Medulla oblongata (tissue), 1 donor: ENCODE results near the gene HLA-DQB1.

ENCODE experiments used
- DNase-seq: peaks from one replicate; pipeline ENCODE4 v3.0.0-alpha.2; 2015; ENCODE audit errors: extremely low spot score

The HLA-DQB1 gene

DNA sequence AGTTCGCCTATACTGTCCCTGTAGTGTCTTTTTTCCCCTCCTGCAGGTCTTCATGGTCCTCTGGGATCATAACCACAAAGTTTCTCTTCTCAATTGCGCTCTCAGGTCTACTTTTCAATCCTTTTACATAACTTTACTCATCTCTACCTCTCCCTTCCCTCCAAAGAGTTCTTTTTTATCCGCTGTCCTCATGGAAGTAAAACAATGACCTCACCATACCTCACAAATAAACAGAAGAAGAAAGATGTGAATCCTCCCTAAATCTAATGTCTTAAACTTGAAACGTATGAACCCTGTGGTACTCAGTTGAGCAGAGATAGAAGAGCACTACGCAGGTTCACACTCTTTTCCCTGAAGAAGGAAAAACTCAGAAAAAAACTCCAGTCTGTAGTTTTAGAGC lies 41.3 kb downstream of the HLA-DQB1 start:
- no peak for DNase-seq

DNA sequence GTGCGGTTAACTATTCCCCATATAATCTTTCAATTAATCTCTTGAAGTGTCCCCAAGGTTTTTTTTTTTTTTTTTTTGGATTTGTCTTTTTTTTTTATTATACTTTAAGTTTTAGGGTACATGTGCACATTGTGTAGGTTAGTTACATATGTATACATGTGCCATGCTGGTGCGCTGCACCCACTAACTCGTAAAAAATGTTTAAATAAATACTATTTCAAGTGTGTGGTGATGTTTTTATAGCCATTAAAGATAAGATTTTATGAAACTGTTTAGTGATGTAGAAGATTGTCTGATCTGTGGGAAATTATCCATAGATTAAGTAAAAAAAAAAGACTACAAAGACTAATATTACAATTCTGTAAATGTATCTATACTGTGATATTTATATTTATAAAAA lies 41.9 kb downstream of the HLA-DQB1 start:
- no peak for DNase-seq

GRCh38 chr6:32623693-32624092 lies 42.8 kb downstream of the HLA-DQB1 start:
- DNase-seq = no peak

- no peak for DNase-seq
Observed at GRCh38 chr6:32622545-32623401, 43.7 kb downstream of the HLA-DQB1 start.

- DNase-seq = no peak
Observed at GRCh38 chr6:32621372-32621771, 45.1 kb downstream of the HLA-DQB1 start.

- DNase-seq = no peak
Observed at GRCh38 chr6:32617751-32618150, 48.7 kb downstream of the HLA-DQB1 start.

DNA sequence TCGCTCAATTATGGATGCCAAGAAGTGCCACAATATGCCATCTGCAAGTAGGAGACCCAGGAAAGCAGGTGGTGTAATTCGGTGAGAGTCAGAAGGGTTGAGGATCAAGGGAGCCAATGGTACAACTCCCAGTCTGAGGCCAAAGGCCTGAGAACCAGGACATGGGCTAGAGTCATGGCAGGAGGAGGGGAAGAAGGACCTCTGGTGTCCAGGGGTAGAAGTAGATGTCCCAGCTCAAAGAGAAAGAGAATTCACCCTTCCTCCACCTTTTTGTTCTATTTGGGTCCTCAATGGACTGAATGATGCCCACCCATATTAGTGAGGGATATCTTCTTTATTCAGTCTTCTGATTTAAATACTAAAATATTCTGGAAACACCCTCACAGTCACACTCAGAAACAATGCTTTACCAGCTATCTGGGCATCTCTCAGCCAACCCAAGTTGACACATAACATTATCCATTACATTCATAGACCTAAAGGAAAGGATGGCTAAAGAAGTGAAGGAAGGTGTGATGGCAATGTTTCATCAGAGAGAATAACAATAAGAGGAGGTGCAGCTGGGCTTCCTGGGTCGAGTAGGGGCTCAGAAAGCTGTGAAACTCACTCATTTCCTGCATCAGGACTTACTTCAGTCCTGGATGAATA lies 50.4 kb downstream of the HLA-DQB1 start:
- no peak for DNase-seq

DNA sequence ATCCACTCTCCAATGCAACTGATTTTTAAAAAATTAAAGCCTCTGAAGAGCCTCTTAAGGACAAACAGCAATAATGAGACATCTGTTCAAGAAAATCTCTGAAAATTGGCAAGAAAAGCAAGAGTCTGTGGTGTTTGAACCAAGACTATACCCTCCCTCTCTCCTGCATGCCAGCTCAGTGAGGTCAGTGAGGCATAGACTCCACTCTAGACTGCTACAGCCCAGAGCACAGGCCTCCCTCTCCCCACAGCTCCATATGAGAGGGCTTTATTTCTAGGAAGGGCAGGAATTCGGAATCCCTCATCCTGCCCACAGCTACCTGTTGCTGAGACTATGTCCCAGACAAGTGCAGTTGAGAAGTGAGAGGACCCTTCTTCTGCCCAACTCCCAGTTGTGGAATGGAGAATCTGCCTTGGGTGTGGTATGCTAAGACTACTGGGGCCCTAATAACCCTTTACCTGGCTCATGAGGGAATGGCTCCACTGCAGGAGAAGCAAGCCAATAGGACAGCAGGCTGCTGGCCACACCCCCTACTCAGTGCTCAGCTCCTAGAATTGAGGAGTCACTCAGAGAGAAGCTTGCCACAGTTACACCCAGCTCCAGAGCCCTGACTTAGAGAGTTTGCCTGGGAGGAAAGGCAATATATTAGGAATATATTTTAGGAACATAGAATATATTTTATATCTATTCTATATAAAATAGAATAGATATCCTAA lies 51.9 kb downstream of the HLA-DQB1 start:
- DNase-seq = no peak

- DNase-seq = no peak
Observed at GRCh38 chr6:32613475-32613874, 53.0 kb downstream of the HLA-DQB1 start.

GRCh38 chr6:32610682-32611296 lies 55.7 kb downstream of the HLA-DQB1 start:
- DNase-seq = no peak

DNA sequence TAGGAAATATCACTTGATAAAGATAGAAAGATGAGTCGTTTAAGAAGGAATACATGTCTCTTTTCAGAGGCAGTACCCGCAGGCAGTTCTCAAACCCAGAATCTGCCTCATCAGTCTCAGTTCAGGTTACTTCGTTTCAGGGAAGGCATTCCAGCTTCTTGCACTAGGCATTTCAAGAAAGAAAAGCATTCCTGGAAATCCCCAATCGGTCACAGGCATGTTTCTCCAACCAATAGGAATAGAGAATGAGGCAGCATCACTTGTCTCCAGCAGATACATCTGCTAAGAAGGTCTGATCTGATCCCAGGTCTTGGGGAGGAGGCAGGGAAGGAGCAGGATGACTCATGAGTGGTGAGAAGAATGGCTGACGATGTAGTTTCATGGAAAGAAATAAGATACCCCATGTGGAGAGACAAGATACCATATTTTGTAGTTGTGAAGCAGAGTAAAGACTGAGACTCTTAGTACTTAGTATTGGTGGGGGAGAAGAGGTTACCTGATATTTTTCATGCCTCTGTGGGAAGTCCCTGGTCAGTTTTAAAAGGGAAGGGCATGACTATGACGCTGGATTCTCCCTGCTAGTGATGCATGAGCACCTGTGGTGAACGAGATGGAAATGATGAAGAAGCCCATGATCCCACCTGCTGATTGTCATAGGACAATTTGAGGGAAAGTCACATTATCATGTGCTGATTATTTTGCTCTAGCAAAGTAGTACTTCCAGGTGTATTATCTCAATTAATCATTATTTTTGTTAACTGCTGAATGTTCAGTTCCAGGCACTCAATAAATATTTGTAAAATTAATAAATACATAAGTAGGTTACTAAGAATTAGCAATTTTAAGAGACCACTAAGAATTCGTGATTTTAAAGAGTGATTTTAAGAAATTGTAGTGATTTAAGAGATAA lies 56.5 kb downstream of the HLA-DQB1 start:
- peak; percentile 94 for DNase-seq
